GM12878 (cell line): Measurements from ENCODE around the gene FUCA2. TPM values are rescaled to one million over a fixed set of nuclear protein-coding genes. Genes with fewer than 3 reads are reported as not detected.

Source experiments
- ATF2 ChIP-seq: IDR thresholded peaks from 2 replicates; pipeline ENCODE4 v1.6.1; 2012; ENCODE audit warnings: low read length, inconsistent platforms
- BCL3 ChIP-seq: IDR thresholded peaks from 2 replicates; pipeline ENCODE4 v1.6.1; 2011; ENCODE audit warnings: borderline replicate concordance, low read depth, mild to moderate bottlenecking, moderate library complexity, low read length; ENCODE audit not compliant: insufficient read depth, poor library complexity, severe bottlenecking
- GABPA ChIP-seq: IDR thresholded peaks from 2 replicates; pipeline ENCODE4 v1.6.1; 2014; ENCODE audit warnings: antibody characterized with exemption, low read depth, mild to moderate bottlenecking, inconsistent platforms
- HDGF ChIP-seq: fragments of 450-650 bp; IDR thresholded peaks from 2 replicates; pipeline ENCODE4 v1.6.1; 2016; ENCODE audit warnings: antibody characterized with exemption
- HSF1 ChIP-seq: fragments of 150-350 bp; IDR thresholded peaks from 2 replicates; pipeline ENCODE4 v1.6.1; 2014; ENCODE audit warnings: mild to moderate bottlenecking, low read depth, low read length
- IKZF1 ChIP-seq: fragments of 450-650 bp; conservative IDR thresholded peaks from 2 replicates; pipeline ENCODE4 v1.6.1; 2017; ENCODE audit warnings: antibody characterized with exemption, mild to moderate bottlenecking
- IRF3 ChIP-seq: fragments of 450-650 bp; IDR thresholded peaks from 2 replicates; pipeline ENCODE4 v1.6.1; 2014; ENCODE audit warnings: mild to moderate bottlenecking
- NFXL1 ChIP-seq: fragments of 450-650 bp; IDR thresholded peaks from 2 replicates; pipeline ENCODE4 v1.6.1; 2017; ENCODE audit warnings: antibody characterized with exemption, mild to moderate bottlenecking, borderline replicate concordance
- POU2F2 ChIP-seq: IDR thresholded peaks from 3 replicates; pipeline ENCODE4 v1.6.1; 2011; ENCODE audit warnings: low read depth, mild to moderate bottlenecking, low read length, borderline replicate concordance
- SMAD1 ChIP-seq: fragments of 450-650 bp; IDR thresholded peaks from 2 replicates; pipeline ENCODE4 v1.6.1; 2018; ENCODE audit warnings: mild to moderate bottlenecking, low read depth; ENCODE audit not compliant: partially characterized antibody
- SMARCA5 ChIP-seq: fragments of 450-650 bp; IDR thresholded peaks from 2 replicates; pipeline ENCODE4 v1.6.1; 2017; ENCODE audit warnings: mild to moderate bottlenecking
- SUPT20H ChIP-seq: IDR thresholded peaks from 2 replicates; pipeline ENCODE4 v1.6.1; 2011; ENCODE audit warnings: low read depth, mild to moderate bottlenecking, low read length, moderate library complexity, borderline replicate concordance; ENCODE audit not compliant: control insufficient read depth
- ZBTB11 ChIP-seq: fragments of 450-650 bp; formaldehyde crosslinking; IDR thresholded peaks from 2 replicates; pipeline ENCODE4 v1.5.0; 2022; ENCODE audit warnings: mild to moderate bottlenecking, missing genetic modification characterization
- ZBTB4 ChIP-seq: fragments of 450-650 bp; formaldehyde crosslinking; IDR thresholded peaks from 2 replicates; pipeline ENCODE4 v1.4.0; 2022; ENCODE audit warnings: mild to moderate bottlenecking, moderate library complexity
- ZNF274 ChIP-seq: IDR thresholded peaks from one replicate; pipeline ENCODE4 v1.8.0; 2011; ENCODE audit not compliant: insufficient read length, insufficient read depth
- polyA plus RNA-seq, 11 experiments: library from polyadenylated mRNA; depleted of rRNA in 4 of 11; unstranded in 6 of 11; stranded (reverse) in 5 of 11; fragments of >200 nt; fragmentation: Nextera tagmentation in 4 of 11; fragmentation: Illumina TruSeq in 1 of 11; extraction: Ambion mirVana in 4 of 11; extraction: Trizol in 1 of 11; gene quantifications; 1 replicate in 1 of 11; 2 replicates in 10 of 11; pipeline versions ENCODE4 v1.2.1 to v1.2.3, GENCODE V29; 2011 to 2016; ENCODE audit warnings: inconsistent platforms in 2 of 11, missing spikeins in 2 of 11, low read depth in 1 of 11
- total RNA-seq, 4 experiments: library from RNA; depleted of rRNA in 3 of 4; stranded (reverse); fragments of >200 nt in 3 of 4; fragmentation: Illumina TruSeq in 1 of 4; extraction: Trizol in 1 of 4; gene quantifications; 2 replicates each; pipeline versions ENCODE4 v1.2.1 to v1.2.3, GENCODE V29; 2013 to 2021

FUCA2 gene
- total and polyA plus RNA-seq, 10 of the 15 experiments (the other 5 are each of a cell fraction or from before 2014, with no cell fraction given): 5.7 to 36.2 (median 21.5) TPM

GRCh38 chr6:143450453-143451371 is 60.8 kb downstream of the FUCA2 start, which contains the start of the genes ADAT2 and PEX3 (continued):
- TF ChIP-seq ZBTB11 (peak; percentile 98), ZBTB4 (CRISPR knock-in tag) (no peak), SMAD1 (no peak), SUPT20H (no peak), SMARCA5 (peak; percentile 96), IKZF1 (peak; percentile 93), GABPA (peak; percentile 94), BCL3 (peak; percentile 26), IRF3 (peak; percentile 5; the same call in 1 of the 2 replicates), HSF1 (peak; percentile 70; the same call in 1 of the 2 replicates), ATF2 (peak; percentile 75; the same call in 1 of the 2 replicates), POU2F2 (peak; percentile 89; the same call in 2 of the 3 replicates), ZNF274 (no peak), HDGF (peak; percentile 40; the same call in 1 of the 2 replicates), NFXL1 (no peak)
